NCI-H1048 (cell line): ENCODE data around the gene TEX261.
A peak's percentile ranks its signal among the peaks of the same experiment; 100 is the strongest.

Source experiments
- DNase-seq: peaks from one replicate; lab custom pipeline; 2025; lab: John Stamatoyannopoulos, UW

TEX261 gene

GRCh38 chr2:70957798-70958197 is 36.9 kb downstream of the TEX261 start:
- DNase-seq: no peak

DNA sequence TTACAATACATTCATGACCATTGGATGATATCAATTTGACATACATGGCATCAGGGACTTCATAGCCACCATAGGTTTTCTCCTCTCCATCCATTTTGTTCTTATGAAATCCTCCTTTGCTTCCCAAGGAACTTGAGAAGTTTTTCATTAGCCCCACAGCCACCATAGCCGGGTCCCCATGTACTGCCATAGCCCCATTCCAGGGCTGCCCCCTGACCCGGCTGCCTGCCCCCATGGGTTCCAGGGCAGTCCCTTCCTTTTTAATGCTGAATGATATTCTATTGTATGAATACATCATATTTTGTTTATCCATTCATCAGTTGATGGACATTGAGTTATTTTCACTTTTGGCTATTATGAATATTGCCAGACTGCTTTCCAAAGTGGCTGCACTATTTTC is 38.5 kb downstream of the TEX261 start:
- DNase-seq: no peak

- no peak for DNase-seq
Observed at GRCh38 chr2:70954886-70955285, 39.8 kb downstream of the TEX261 start.

DNA sequence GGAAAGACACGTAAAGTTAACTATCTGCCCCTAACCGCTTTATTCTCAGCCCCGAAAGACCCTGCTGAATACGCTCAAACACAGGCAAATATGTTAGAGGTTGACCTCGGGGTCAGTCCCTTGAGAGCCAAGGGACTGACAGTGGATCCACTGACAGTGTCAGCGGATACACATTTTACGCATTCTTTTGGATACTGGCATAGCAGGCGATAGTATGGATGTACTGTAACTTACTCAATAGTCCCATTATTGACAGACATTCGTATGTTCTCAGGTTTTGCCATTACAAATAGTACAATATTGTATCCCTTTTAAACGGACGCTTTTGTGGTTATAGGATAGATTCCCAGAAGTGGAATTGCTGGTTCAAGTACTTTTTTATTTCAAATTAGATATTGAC is 45.6 kb downstream of the TEX261 start:
- no peak for DNase-seq

DNA sequence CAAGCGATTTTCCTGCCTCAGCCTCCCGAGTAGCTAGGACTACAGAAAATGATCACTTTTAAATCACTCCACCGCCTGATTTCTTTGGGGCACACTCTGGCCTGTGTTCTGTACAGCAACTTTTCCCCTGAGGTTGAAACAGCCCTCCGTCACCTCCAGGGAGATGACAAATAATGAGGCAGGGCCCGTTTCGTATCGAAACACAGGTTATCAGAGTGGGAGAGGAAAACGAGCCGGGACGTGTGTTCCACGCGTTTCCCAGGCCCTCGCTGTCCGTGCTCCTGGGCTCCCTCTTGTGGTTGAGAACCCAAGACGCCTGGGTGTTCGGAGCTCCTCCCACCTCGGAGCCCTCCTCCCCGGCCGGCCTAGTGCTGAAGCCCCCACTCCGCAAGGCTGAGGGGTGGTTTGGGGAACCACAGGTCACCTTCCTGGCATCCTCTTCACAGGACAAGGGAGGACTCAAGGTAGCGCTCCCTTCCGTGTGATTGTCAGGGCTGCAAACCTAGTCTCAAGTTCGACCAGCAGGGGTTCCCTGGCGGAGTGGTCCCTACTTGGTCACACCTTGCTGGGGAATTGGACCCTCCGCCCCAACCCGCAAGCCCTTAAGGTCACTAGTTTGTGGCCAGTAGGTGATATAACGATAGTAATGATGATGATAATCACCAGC is 46.2 kb downstream of the TEX261 start:
- peak; percentile 17 for DNase-seq

- no peak for DNase-seq
Observed at GRCh38 chr2:70947556-70948184, 47.0 kb downstream of the TEX261 start.

DNA sequence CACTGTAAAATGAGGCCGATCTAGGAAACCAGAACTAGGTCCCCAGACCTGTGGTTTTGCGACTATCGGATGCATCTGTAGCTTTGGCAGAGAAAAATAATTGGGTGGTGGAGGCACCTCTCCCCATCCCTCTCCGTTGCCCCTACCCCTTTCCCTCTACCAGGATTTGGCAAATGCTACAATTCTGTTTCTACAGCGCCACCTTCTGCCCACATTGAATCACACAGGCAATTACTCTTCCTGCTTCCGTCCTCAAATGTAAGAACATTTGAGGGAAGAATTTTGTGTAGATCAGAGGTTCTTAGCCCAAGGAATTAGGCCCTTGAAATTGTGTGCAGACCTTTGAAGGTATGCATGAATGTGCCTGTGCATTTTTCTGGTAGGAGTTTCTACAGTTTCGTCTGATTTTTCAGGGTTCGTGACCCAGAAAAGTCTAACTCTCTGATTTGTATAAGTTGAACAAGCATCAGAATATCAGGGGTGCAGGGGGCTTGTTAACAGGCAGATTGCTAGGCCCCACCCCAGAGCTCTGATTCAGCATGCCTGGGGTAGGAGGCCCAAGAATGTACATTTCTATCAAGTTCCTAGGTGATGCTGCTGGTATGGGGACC is 47.7 kb downstream of the TEX261 start:
- no peak for DNase-seq

GRCh38 chr2:70944111-70944690 is 50.5 kb downstream of the TEX261 start:
- DNase-seq: no peak

DNA sequence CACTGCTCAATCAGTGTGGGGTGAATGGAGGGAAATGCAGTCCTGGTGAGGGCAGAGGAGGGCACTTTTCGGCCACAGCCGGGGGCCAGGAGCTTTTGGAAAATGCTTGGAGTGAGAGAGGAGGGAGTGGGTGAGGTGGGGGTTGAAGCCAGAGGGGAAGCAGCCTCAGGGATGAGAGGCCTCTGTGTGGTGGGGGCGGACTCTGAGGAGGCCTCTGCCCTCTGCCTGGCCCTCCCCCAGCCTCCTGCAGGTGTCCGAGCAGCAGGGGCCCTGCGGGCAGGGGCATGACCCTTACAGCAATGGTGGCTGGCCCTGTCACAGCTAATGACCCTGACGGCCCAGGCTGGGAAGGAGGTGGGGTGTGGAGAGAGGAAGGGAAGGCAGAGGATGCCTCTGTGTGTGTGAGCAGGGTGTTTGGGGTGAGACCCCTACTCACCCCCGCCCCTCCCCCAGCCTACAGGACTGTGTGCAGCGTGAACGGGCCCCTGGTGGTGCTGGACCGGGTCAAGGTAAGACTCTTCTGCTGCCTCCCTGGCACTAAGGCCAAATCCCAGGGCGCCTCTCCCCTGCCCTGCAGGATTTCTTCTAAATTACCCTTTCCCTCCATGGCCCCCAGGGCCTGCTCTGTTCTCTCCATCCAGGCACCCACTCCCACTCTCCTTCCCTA is 51.3 kb downstream of the TEX261 start:
- no peak for DNase-seq

DNA sequence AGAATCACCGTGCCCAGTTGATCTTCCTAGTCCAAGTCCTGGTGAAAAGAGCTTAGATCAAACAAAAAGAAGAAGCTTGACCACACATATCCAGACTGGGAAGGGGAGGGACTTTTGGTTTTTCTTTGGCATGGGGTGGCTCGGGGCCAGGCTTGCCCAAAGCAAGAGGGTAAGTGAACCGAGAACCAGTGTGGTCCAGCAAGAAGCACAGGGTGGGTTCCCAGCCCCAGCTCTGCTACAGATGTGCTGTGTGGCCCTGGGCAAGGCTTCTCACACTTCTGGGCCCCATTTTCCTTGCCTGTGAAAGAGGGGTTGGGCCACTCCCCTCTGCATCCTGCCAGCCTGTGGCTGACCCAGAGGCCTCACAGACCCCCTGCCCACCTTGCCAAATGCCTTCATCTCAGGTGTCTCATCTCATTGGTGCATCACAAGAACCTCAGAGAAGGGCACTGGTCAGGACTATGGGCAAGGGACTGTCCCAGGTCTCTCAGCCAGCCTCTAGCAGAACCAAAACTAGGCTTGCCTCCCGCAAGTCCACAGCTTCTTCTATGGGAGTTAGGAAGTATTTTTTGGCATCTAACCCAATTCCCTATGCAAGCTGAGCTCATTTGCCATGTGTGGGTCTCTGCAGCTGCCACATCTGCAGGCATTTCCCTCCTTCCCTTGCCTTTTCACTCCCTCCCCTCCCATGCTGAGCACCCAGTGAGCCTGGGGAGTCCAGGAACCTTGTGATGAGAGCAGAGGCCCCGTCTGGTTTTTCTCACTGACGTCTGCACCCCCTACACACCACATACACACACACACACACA is 52.1 kb downstream of the TEX261 start:
- no peak for DNase-seq

- DNase-seq: no peak
Observed at GRCh38 chr2:70941701-70942100, 53.0 kb downstream of the TEX261 start.

- DNase-seq: no peak
Observed at GRCh38 chr2:70941186-70941585, 53.5 kb downstream of the TEX261 start.

- no peak for DNase-seq
Observed at GRCh38 chr2:70939839-70940580, 54.7 kb downstream of the TEX261 start.

GRCh38 chr2:70939001-70939838 is 55.5 kb downstream of the TEX261 start:
- no peak for DNase-seq

DNA sequence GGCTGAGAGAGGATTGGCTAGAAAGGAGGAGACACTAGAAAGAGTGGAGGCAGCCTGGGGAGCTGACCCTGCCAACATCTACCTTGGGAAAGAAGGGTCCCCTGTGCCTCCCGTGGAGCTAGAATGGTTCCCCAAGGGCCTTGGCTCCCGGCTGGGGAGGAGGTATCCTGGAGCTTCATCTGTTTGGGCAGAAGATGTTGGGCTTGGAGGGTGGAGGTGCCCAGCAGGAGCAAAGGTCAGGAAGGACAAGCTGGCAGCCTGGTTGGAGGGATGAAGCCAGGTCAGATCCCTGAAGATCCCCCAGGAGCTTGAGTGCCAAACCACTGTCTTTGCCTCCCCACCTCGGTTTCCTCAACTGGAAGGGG is 56.1 kb downstream of the TEX261 start:
- DNase-seq: no peak

DNA sequence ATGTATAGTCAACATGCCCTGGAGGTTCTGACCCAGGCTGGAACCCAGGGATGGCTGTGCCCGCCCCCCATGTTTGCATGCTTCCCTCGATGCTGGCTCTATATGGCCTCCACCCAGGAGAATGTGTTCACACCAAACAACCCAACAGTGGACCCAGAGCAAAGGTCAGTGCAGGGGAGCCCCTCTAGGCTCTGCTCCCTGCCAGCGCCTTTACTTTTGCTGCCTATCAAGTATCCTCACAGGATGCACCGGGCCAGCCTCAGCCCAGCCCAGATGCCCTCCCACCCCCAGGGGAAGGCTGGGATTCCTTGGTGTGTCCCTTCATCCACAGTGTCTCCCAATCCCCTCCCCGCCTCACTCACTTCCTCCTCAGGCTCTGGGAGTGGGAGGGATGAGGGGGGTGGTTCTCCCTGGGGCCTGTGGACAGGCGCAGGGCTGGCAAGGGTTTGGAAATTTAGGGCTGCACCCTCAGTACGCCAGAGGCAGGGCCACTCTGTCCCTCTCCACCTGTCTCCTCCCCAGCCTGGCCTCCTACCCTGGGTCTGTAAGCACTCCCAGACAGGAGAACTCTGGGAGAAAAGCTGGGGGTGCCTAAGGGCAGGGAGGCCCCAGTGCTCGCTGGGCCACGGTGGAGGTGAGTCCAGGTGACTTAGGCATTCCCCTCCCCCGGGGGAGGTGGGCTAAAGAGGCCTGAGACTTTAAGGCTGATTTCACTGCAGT is 56.6 kb downstream of the TEX261 start:
- DNase-seq: no peak

GRCh38 chr2:70936979-70937811 is 57.5 kb downstream of the TEX261 start:
- DNase-seq: no peak

GRCh38 chr2:70936165-70936978 is 58.3 kb downstream of the TEX261 start:
- DNase-seq: no peak
